Peyer's patch (tissue), 4 donors: ENCODE results near the gene BPIFB1.

Source experiments
- POLR2A ChIP-seq, 2 donors: fragments of 450-650 bp; IDR thresholded peaks; one replicate each; pipeline ENCODE4 v1.5.1; 2017; ENCODE audit warnings: antibody characterized with exemption in 2 of 2, mild to moderate bottlenecking in 2 of 2, moderate library complexity in 2 of 2
- TF ChIP-seq, protein P1 (sequence below), 6 experiments: fragments of 450-650 bp in 4 of 6; fragments of 200-600 bp in 2 of 6; sonication (generic) in 1 of 6; IDR thresholded peaks; one replicate each; pipeline ENCODE4 v1.5.1; 2017 to 2019; ENCODE audit warnings: antibody characterized with exemption in 6 of 6, mild to moderate bottlenecking in 3 of 6, moderate library complexity in 1 of 6

DNA sequence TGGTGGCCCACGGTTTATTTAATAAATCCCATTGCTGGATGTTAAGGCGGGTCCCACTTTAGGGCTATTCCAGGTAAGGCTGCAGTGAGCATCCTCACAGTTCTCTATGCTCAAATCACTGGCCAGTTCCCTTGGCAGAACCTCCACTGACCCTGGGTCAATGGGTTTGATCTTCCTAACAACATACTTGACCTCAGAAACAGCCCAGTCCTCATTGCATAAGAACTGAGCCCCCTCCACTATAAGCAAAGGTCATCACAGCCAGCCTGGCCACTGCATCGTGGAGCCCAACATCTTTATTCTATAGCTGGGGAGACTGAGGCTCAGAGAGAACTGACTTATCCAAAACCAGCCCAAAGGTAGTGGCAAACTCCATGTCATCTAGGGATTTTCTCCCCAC, 4.3 kb upstream of the BPIFB1 start:
- TF ChIP-seq POLR2A (IDR thresholded peaks at IDR 0.05), result no peak
- TF ChIP-seq, protein P1, sequence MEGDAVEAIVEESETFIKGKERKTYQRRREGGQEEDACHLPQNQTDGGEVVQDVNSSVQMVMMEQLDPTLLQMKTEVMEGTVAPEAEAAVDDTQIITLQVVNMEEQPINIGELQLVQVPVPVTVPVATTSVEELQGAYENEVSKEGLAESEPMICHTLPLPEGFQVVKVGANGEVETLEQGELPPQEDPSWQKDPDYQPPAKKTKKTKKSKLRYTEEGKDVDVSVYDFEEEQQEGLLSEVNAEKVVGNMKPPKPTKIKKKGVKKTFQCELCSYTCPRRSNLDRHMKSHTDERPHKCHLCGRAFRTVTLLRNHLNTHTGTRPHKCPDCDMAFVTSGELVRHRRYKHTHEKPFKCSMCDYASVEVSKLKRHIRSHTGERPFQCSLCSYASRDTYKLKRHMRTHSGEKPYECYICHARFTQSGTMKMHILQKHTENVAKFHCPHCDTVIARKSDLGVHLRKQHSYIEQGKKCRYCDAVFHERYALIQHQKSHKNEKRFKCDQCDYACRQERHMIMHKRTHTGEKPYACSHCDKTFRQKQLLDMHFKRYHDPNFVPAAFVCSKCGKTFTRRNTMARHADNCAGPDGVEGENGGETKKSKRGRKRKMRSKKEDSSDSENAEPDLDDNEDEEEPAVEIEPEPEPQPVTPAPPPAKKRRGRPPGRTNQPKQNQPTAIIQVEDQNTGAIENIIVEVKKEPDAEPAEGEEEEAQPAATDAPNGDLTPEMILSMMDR (IDR thresholded peaks at IDR 0.05), result no peak
